SIG-M5 (cell line): ENCODE measurements around the gene QSOX2.

Source experiments
- DNase-seq: peaks from one replicate; lab custom pipeline; 2025; lab: John Stamatoyannopoulos, UW

QSOX2 gene

DNA sequence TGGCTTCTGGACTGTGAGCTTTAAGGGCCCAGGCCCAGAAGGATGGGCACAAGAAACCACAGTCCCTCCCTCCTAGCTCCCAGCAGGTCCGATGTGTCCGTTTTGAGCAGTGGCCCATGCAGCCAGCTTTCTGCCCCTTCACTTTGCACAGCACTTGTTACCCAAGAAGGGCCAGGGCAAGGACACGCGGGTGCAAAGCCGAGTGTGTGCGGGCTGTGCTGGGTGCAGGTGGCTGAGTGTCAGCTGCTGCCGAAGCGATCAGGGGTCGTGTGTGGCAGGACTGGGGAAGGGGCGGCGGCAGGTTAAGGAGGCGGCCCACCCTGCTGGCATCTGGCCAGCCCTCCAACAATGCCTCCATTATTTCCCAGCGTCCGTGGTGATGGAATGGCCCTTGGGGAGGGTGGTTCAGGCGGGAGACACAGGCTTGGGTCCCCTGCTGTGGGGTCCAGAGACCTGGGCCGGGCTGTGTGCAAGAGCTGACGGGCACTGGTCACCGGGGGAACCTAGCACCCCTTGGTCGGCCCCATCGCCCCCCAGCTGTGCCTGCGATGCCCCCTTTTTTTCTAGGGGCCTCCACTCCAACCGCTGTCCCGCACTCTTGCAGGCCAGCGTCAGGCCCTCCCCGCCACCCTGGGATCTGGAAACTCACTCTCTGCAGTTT lies 41.3 kb downstream of the QSOX2 start:
- no peak for DNase-seq

DNA sequence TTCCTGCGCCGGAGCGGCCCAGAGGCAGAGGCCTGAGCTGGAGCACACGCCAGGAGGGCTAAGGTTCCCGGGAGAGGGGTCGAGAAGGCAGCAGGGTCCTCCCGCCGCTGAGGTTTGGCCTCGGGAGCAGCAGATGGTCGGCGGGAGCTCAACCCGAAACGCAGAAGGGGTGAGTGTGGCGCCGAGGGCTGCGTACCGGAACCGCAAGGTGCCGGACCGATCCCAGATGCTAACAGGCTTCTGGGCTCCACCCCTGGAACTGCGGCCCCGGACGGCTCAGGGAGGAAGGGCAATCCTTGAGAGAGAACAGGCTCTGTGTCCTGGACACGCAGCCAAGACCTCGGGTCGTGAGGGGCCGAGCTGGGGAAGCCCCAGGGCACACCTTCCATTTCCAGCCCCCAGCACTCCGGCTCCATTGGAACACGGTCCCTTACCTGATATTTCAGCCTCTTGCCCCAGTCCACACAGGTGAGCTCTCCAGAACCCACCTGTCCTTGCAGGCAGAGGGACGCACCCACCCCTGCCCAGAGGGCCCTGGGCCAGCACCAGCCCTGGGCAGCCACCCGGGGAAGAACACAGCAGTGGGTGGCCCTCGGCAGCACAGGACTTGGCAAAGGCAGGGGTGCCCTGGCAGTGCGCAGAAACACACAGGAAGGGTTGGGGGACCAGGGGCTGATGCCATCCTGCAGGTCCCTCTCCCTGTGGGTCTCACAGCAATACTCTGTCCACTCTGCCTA lies 42.0 kb downstream of the QSOX2 start:
- DNase-seq = no peak

GRCh38 chr9:136202454-136203407 lies 42.9 kb downstream of the QSOX2 start:
- DNase-seq = no peak

DNA sequence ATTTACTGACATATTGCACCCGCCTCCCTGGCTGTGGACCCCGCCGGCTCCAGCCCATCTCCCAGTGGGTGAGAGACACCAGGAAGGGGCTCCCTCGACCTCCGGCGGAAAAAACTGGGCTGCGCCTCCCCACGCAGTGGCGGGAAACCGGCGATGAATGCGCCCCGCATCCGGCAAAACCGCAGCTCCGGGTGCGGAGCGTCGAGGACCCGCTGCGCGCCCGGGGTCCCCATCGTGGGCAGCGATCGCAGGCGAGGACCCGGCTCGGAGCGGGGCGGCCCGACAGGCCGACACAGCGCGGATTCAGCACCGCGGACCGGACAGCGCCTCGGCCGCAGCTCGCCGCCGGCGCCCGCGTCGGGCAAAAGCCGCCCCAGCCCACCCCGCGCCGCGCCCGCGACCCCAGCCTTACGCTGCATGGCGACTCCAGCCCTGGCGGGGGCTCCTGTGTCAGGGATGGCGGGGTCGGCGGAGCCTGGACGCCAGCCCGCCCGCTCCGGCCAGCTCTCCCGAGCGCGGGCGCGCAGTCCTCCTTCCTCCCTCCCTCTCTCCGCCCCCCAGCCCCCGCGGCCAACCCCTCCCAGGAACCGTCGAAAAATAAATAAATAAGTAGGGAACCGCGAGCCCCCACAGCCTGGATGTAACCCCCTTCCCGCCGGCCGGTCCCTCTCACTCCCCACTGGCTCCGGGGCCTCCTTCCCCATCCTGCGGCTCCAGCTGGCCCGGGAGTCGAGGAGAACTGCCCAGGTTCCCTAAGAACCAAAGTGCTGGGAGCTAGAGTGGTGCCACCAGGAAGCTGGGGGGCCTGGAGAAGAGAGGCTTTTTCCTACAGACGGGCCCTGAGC lies 43.8 kb downstream of the QSOX2 start:
- DNase-seq = no peak

- DNase-seq = no peak
Observed at GRCh38 chr9:136201174-136201573, 44.4 kb downstream of the QSOX2 start.

GRCh38 chr9:136200424-136200823 lies 45.2 kb downstream of the QSOX2 start:
- no peak for DNase-seq

DNA sequence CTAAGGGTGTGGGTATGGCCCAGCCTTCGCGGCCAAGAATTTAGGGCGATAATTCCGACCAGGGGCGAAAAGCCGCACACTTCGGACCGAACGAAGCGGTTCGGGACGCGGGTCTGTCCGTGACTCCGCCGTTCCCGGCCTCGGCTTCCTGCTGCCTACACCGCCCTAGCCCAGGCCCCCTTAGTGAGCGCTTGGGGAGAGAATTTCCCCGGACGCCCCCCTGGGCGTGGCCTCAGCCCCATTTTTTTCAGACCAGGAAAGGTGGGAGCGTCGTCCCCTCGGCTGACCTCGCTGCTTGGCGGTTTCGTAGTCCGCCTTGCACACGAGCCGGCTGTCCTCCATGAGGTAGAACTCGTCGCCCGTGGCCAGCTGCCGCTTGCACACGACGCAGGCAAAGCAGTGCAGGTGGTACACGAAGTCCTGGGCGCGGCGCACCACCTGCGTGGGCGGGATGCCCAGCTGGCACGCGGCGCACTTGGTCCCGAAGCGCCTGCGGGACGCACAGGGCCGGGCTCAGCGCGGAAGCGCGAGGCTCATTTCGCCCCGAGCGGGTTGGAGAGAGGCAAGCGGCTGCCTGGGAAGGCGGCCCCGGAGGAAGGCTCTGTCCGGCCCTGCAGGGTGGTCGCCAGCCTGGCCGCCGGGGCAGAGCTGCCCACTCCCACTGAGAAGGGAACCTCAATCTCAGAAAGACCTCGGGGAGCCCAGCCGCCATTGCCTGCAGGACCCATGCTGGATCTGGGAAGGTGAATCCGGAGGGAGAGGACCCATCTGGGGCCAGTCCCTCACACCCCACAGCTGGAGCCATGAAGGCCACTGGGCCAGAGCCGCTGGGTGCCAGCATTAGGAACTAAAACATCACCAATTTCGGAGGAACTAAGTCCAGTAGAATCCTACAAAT lies 46.0 kb downstream of the QSOX2 start:
- no peak for DNase-seq

DNA sequence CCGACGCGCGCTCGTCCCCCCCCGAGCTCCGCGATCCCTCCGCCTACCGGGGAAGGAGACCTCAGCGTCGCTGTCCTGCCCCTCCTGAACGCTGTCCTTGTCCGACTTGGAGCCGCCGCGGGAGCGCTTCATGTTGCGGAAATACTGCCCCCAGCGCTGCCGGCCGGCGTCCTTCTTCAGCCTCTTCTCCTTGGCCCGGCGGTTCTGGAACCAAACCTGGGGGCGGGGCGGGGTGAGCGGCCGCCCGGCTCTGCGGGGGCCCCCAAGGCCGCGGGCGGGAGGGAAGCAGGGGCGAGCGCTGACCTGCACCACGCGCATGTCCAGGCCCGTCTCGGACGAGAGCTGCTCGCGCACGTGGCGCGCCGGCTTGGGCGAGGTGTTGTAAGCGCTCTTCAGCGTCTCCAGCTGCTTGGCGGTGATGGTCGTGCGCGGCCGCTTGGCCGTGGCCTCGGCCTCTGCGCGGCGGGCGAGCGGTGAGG lies 47.0 kb downstream of the QSOX2 start:
- DNase-seq = no peak

GRCh38 chr9:136197930-136198604 lies 47.5 kb downstream of the QSOX2 start:
- no peak for DNase-seq

DNA sequence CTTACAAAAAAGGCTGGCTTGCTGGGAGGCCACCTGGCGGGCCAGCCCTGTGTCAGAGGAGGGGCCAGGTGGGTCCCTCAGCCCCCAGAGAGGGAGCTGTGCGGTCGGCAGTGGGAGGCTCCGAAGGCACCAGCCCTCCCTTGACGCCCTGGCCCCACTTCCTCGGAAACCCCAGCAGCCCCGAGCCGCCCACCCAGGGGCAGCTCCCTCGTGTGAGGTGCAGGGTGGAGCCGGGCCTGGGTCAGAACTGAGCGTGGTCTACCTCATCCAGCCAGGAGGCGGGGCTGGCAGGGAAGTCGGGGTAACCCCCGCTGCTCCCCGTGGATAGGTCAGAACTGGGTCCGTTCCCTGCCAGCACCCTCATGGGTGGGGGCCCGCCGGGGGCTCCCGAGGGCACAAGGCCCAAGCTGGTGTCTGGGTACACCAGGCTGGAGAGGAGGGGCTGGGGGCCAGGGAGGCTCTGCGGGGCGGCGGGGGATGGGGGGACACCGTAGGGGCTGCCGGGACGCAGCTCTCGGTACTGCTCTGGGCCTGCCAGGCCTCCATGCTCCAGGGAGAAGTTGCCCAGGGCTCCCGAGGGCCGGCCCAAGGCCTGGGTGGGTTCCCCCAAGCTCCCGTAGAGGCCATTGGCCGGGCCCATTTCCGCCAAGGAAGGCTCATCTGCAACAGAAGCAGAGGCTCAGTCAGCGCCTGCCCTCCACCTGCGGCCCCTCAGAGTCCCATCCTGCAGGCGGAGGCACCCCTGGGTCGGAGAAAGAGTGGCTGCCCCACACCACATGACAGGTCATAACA lies 48.3 kb downstream of the QSOX2 start:
- no peak for DNase-seq

DNA sequence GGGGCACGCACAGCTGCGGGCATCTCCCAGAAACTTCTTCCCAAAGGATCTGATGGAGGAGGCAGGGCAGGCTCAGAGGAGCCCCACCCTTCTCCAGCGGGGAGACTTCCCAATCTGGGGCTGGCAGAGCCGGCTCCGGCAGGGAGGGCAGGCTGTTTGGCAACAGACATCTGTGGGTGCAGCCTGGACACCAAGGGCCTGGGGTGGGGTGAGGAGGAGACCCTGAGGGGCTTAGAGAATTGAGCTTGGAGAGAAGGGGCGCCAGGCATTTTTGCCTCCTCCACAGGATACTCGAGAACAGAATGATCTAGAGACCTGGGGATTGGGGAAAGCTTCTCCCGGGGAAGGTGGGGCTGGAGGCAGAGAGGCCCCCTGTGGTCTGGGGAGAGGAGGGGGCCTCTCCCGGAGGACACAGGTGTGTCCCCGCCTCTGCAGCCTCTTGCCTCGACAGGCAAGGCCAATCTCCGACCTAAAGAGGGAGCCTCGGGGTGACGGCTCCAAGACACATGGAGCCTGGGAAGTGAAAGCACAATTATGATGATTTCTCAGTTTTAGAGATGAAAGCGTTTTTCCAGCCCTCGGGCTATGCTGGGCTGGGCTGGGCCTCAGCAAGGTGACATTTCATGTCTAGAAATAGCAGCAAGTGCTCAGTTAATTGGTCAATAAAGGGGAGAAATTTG lies 49.1 kb downstream of the QSOX2 start:
- no peak for DNase-seq

DNA sequence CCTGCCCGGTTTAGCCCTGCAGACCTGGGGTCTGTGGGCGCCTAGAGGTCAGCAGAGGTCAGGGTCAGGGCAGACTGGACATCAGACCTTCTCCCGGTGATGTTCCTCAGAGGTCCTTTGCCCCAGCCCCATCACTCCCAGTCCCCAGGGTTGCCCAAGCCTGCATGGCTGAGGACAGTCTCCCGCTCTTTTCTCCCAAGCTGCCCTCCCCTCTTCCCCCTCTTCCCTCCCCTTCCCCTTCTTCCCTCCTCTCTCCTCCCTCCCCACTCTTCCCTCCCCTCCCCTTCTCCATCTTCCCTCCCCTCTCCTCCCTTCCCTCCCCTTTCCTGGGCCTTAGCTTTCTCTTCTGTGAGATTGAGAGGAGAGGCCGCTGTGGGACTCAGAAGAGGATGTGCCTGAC lies 51.1 kb downstream of the QSOX2 start:
- DNase-seq = no peak

- no peak for DNase-seq
Observed at GRCh38 chr9:136193891-136194279, 51.7 kb downstream of the QSOX2 start.

DNA sequence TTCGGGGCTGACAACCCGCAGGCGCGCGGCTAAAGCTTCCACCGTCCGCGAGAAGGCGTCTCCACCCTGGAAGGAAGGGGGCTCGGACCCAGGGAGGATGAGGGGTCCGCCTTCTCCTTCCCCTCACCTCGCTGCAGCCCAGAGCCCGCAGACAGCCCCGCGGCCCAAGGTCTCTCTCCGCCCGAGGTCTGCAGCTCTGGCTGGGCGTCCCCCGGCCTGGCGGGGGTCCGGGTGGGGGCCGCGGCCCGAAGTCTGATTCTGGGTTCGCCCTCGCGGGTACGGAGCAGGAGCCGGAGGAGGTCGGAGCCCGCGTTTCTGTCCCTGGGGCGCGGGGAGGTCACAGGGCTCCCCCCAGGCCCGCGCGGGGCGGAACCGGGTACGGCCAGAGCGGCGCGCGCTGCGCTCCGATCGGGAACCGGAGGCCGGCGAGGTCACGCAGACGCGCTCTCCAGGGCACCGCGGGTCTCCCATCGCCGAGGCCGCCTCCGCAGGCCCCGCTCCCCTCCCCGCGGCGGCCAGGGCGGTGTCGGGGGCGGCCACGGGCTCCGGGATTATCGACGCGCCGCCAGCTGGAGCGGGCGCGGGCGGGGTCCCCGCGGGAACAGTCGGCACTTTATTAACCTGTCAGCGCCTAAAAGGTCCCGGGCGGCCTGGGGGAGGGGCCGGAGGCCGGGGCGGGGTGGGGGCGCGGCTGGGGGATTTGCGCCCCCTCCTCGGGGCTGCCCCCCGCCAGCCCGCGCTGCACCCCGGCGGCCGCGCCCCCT lies 52.3 kb downstream of the QSOX2 start:
- DNase-seq = no peak

GRCh38 chr9:136192289-136193126 lies 53.1 kb downstream of the QSOX2 start:
- no peak for DNase-seq

DNA sequence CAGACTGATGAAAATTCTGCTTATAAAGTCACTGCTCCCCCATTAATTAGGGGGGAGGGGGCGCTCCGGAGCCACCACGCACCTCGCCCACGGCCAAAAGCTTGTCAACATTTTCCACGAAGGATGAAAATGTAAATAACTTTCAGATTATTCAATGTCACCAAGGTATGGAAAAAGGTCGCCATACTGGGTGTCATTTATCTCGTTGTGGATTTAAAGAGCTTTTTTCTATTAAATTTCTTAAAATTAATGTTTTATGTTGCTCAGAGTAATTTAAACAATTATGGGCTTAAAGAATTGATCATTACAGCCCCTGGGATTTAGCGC lies 53.7 kb downstream of the QSOX2 start:
- no peak for DNase-seq
